Ishikawa (cell line): ENCODE data around the gene PALS2.

Experiments
- EGR1 ChIP-seq: IDR thresholded peaks from 2 replicates; pipeline ENCODE4 v1.6.1; 2012
- EP300 ChIP-seq: IDR thresholded peaks from 2 replicates; pipeline ENCODE4 v1.6.1; 2012; ENCODE audit warnings: borderline replicate concordance
- TAF1 ChIP-seq: IDR thresholded peaks from 2 replicates; pipeline ENCODE4 v1.6.1; 2012; ENCODE audit warnings: low read depth, mild to moderate bottlenecking
- TCF12 ChIP-seq: IDR thresholded peaks from 2 replicates; pipeline ENCODE4 v1.6.1; 2012; ENCODE audit warnings: low read depth
- TEAD4 ChIP-seq: IDR thresholded peaks from 2 replicates; pipeline ENCODE4 v1.6.1; 2012
- YY1 ChIP-seq: IDR thresholded peaks from 2 replicates; pipeline ENCODE4 v1.6.1; 2012; ENCODE audit warnings: low read depth
- ZBTB7A ChIP-seq: IDR thresholded peaks from 2 replicates; pipeline ENCODE4 v1.6.1; 2012; ENCODE audit warnings: low read depth
- TF ChIP-seq, protein P1 (sequence below): IDR thresholded peaks from 2 replicates; pipeline ENCODE4 v1.6.1; 2012; ENCODE audit warnings: low read depth, mild to moderate bottlenecking
- TF ChIP-seq, protein P2 (sequence below): IDR thresholded peaks from 2 replicates; pipeline ENCODE4 v1.6.1; 2012

DNA sequence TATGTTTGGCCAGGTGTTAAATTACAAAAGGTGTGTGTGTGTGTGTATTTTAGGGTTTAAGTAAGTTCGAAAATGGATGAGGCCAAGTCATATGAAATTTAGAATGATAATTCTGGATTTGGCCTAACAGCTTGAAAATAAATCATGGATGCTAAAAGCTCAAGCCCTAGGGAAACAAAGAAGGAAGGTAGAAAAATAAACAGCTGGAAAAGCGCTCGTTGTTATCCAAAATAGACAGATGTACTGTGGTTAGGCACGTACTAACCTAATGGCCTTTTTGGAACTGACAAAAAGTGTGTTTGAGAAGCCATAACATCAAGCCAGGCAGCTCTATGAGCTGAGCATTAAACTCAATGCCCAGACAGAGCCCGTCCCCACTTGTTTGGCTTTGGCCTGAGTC, 17.5 kb upstream of the PALS2 start:
- TF ChIP-seq, protein P1, sequence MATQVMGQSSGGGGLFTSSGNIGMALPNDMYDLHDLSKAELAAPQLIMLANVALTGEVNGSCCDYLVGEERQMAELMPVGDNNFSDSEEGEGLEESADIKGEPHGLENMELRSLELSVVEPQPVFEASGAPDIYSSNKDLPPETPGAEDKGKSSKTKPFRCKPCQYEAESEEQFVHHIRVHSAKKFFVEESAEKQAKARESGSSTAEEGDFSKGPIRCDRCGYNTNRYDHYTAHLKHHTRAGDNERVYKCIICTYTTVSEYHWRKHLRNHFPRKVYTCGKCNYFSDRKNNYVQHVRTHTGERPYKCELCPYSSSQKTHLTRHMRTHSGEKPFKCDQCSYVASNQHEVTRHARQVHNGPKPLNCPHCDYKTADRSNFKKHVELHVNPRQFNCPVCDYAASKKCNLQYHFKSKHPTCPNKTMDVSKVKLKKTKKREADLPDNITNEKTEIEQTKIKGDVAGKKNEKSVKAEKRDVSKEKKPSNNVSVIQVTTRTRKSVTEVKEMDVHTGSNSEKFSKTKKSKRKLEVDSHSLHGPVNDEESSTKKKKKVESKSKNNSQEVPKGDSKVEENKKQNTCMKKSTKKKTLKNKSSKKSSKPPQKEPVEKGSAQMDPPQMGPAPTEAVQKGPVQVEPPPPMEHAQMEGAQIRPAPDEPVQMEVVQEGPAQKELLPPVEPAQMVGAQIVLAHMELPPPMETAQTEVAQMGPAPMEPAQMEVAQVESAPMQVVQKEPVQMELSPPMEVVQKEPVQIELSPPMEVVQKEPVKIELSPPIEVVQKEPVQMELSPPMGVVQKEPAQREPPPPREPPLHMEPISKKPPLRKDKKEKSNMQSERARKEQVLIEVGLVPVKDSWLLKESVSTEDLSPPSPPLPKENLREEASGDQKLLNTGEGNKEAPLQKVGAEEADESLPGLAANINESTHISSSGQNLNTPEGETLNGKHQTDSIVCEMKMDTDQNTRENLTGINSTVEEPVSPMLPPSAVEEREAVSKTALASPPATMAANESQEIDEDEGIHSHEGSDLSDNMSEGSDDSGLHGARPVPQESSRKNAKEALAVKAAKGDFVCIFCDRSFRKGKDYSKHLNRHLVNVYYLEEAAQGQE = no peak
- TF ChIP-seq EP300 = no peak
- no peak for TF ChIP-seq TCF12
- TF ChIP-seq ZBTB7A = no peak
- TF ChIP-seq EGR1 = no peak
- no peak for TF ChIP-seq TAF1
- no peak for TF ChIP-seq TEAD4
- no peak for TF ChIP-seq YY1
- TF ChIP-seq, protein P2, sequence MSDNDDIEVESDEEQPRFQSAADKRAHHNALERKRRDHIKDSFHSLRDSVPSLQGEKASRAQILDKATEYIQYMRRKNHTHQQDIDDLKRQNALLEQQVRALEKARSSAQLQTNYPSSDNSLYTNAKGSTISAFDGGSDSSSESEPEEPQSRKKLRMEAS = no peak
